Measurements from ENCODE around the gene TMEM220. TPM values are rescaled to one million over a fixed set of nuclear protein-coding genes. Genes with fewer than 3 reads are reported as not detected.

Gene TMEM220
- total RNA-seq, 1 experiment from 2014 or later: 3.9 TPM

DNA sequence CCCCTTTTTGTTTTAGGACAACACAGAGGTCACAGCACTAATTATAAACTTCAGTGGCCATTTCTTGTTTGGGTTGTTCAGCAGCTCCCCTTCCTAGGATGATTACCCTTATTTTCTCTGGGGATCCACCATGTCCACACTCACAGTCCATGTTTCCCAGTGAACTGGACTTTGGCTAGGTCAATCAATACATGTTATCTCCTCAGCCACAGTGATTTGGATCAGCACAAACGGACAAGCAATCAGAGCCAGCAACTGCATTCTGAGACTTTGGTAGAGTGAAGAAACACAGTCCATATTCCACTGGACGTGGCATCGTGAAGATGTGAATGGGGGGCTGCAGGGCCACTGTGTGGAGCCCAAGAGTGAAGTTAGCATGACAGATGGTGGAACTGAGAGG, 4.6 kb downstream of the TMEM220 start:
- ATAC-seq (no peak), DNase-seq (no peak)
- no peak overlapping the region for H3K4me2 ChIP-seq (ENCODE audit: low read length)
- no peak overlapping the region for H3K4me3 ChIP-seq (ENCODE audit: low read length)
- H3F3A ChIP-seq (ENCODE audit: low read length, unreplicated experiment): no peaks in the 10 kb centered on the region
- no peaks in the 10 kb centered on the region for H4K20me1 ChIP-seq (ENCODE audit: low read length)
- no peak overlapping the region for H2AFZ ChIP-seq (ENCODE audit: low read length)
- no peak overlapping the region for H3K27ac ChIP-seq (ENCODE audit: low read length)
- H3K9ac ChIP-seq (ENCODE audit: low read length): no peak overlapping the region
- no peaks in the 10 kb centered on the region for H3K79me2 ChIP-seq (ENCODE audit: low read length)
- H3K9me2 ChIP-seq (replicated peaks; ENCODE audit: low read length): no peaks in the 10 kb centered on the region
- TF ChIP-seq EZH2 (IDR thresholded peaks at IDR 0.05; ENCODE audit: low read length, unreplicated experiment) (no peak), EZH2phosphoT487 (IDR thresholded peaks at IDR 0.05; ENCODE audit: borderline replicate concordance, low read length) (no peak)
- TF ChIP-seq, protein P1, sequence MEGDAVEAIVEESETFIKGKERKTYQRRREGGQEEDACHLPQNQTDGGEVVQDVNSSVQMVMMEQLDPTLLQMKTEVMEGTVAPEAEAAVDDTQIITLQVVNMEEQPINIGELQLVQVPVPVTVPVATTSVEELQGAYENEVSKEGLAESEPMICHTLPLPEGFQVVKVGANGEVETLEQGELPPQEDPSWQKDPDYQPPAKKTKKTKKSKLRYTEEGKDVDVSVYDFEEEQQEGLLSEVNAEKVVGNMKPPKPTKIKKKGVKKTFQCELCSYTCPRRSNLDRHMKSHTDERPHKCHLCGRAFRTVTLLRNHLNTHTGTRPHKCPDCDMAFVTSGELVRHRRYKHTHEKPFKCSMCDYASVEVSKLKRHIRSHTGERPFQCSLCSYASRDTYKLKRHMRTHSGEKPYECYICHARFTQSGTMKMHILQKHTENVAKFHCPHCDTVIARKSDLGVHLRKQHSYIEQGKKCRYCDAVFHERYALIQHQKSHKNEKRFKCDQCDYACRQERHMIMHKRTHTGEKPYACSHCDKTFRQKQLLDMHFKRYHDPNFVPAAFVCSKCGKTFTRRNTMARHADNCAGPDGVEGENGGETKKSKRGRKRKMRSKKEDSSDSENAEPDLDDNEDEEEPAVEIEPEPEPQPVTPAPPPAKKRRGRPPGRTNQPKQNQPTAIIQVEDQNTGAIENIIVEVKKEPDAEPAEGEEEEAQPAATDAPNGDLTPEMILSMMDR (conservative IDR thresholded peaks at IDR 0.05; ENCODE audit: low read depth, low read length): no peak
- ChIA-PET CTCF (no interaction called here), POLR2A (ENCODE audit: unreplicated experiment) (no interaction called here)
- no TSS peak for BruUV-seq (replicated peaks)
- intact Hi-C loops (cut with micrococcal nuclease): no loop called here
- H3K4me1 ChIP-seq (ENCODE audit: insufficient read depth, low read length): no peaks in the 10 kb centered on the region
- H3K9me3 ChIP-seq (ENCODE audit: low read length): no peaks in the 10 kb centered on the region
- no peaks in the 10 kb centered on the region for H3K27me3 ChIP-seq (ENCODE audit: low read length)
- no peaks in the 10 kb centered on the region for H3K36me3 ChIP-seq (ENCODE audit: low read depth, low read length)

DNA sequence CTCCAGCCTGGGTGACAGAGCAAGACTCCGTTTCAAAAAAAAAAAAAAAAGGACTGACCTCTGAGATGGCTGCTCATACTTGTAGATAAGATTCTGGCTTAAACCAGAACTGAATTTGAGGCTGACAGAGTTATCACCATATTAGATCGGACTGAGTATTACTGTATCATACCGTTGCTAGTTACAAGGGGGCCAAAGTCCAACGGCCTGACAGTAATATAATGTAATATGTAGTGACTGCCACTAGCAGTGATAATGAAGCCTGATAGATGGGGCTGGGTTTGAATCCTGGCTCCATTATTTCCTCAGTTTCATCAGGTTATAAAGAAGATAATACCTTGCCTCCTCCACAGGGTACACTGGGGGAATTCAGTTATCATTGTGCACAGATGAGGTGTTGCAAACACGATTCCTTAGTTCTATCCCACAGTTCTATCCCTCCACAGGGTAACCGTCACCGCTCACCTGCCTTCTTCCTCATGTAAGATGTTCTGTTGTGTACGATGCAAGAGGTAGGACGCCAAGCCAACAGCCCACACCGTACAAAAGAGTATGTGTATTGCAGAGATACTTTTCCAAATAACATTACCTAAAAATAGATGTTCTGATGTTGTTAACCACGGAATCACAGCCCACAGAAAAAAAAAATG, 5.2 kb downstream of the TMEM220 start:
- H4K20me1 ChIP-seq (ENCODE audit: low read length): no peaks in the 10 kb centered on the region
- TF ChIP-seq, protein P1 (conservative IDR thresholded peaks at IDR 0.05; ENCODE audit: low read depth, low read length): no peak
- TF ChIP-seq EZH2phosphoT487 (IDR thresholded peaks at IDR 0.05; ENCODE audit: borderline replicate concordance, low read length) (no peak), EZH2 (IDR thresholded peaks at IDR 0.05; ENCODE audit: low read length, unreplicated experiment) (no peak)
- no peaks in the 10 kb centered on the region for H3K36me3 ChIP-seq (ENCODE audit: low read depth, low read length)
- no peaks in the 10 kb centered on the region for H3K79me2 ChIP-seq (ENCODE audit: low read length)
- ChIA-PET CTCF (no interaction called here), POLR2A (ENCODE audit: unreplicated experiment) (no interaction called here)
- H3K27me3 ChIP-seq (ENCODE audit: low read length): no peaks in the 10 kb centered on the region
- ATAC-seq (no peak), DNase-seq (no peak)
- H3F3A ChIP-seq (ENCODE audit: low read length, unreplicated experiment): no peaks in the 10 kb centered on the region
- H3K4me1 ChIP-seq (ENCODE audit: insufficient read depth, low read length): no peaks in the 10 kb centered on the region
- no peak overlapping the region for H3K4me2 ChIP-seq (ENCODE audit: low read length)
- H3K9me3 ChIP-seq (ENCODE audit: low read length): no peaks in the 10 kb centered on the region
- intact Hi-C loops (cut with micrococcal nuclease): no loop called here
- BruUV-seq (replicated peaks): no TSS peak
- H2AFZ ChIP-seq (ENCODE audit: low read length): no peak overlapping the region
- no peak overlapping the region for H3K9ac ChIP-seq (ENCODE audit: low read length)
- no peaks in the 10 kb centered on the region for H3K9me2 ChIP-seq (replicated peaks; ENCODE audit: low read length)
- H3K4me3 ChIP-seq (ENCODE audit: low read length): no peak overlapping the region
- no peak overlapping the region for H3K27ac ChIP-seq (ENCODE audit: low read length)

DNA sequence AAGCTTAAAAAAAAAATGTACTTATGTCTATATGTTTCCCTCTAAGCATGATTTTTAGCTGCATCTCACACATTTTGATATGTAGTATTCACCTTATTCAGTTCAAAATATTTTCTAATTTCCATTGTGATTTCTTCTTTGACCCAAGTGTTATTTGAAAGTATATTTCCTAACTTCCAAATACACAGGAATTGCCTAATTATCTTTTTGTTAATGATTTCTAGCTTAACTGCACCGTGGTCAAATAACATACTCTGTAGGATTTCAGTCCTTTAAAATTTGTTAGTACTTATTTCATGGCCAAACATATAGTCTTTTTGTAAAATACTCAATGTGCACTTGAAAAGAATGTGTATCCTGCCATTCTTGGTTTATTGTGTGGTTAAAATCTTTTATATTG, 11.3 kb downstream of the TMEM220 start:
- no peaks in the 10 kb centered on the region for H3K79me2 ChIP-seq (ENCODE audit: low read length)
- no peaks in the 10 kb centered on the region for H3K9me3 ChIP-seq (ENCODE audit: low read length)
- H3K4me3 ChIP-seq (ENCODE audit: low read length): no peak overlapping the region
- H3F3A ChIP-seq (ENCODE audit: low read length, unreplicated experiment): no peaks in the 10 kb centered on the region
- TF ChIP-seq EZH2phosphoT487 (IDR thresholded peaks at IDR 0.05; ENCODE audit: borderline replicate concordance, low read length) (no peak), EZH2 (IDR thresholded peaks at IDR 0.05; ENCODE audit: low read length, unreplicated experiment) (no peak)
- TF ChIP-seq, protein P1 (conservative IDR thresholded peaks at IDR 0.05; ENCODE audit: low read depth, low read length): no peak
- H3K4me2 ChIP-seq (ENCODE audit: low read length): no peak overlapping the region
- ChIA-PET CTCF (no interaction called here), POLR2A (ENCODE audit: unreplicated experiment) (no interaction called here)
- DNase-seq: no peak
- no peak overlapping the region for H3K27ac ChIP-seq (ENCODE audit: low read length)
- no peak for ATAC-seq
- H4K20me1 ChIP-seq (ENCODE audit: low read length): no peaks in the 10 kb centered on the region
- BruUV-seq (replicated peaks): no TSS peak
- H3K4me1 ChIP-seq (ENCODE audit: insufficient read depth, low read length): no peaks in the 10 kb centered on the region
- no peaks in the 10 kb centered on the region for H3K9me2 ChIP-seq (replicated peaks; ENCODE audit: low read length)
- no peaks in the 10 kb centered on the region for H3K36me3 ChIP-seq (ENCODE audit: low read depth, low read length)
- H3K27me3 ChIP-seq (ENCODE audit: low read length): no peaks in the 10 kb centered on the region
- intact Hi-C loops (cut with micrococcal nuclease): no loop called here
- no peak overlapping the region for H3K9ac ChIP-seq (ENCODE audit: low read length)
- no peak overlapping the region for H2AFZ ChIP-seq (ENCODE audit: low read length)
